ENCODE measurements around the gene OGFR. TPM values are rescaled to one million over a fixed set of nuclear protein-coding genes. Genes with fewer than 3 reads are reported as not detected.

Gene OGFR
- total RNA-seq, 1 donor from 2014 or later, result 56.5 TPM

DNA sequence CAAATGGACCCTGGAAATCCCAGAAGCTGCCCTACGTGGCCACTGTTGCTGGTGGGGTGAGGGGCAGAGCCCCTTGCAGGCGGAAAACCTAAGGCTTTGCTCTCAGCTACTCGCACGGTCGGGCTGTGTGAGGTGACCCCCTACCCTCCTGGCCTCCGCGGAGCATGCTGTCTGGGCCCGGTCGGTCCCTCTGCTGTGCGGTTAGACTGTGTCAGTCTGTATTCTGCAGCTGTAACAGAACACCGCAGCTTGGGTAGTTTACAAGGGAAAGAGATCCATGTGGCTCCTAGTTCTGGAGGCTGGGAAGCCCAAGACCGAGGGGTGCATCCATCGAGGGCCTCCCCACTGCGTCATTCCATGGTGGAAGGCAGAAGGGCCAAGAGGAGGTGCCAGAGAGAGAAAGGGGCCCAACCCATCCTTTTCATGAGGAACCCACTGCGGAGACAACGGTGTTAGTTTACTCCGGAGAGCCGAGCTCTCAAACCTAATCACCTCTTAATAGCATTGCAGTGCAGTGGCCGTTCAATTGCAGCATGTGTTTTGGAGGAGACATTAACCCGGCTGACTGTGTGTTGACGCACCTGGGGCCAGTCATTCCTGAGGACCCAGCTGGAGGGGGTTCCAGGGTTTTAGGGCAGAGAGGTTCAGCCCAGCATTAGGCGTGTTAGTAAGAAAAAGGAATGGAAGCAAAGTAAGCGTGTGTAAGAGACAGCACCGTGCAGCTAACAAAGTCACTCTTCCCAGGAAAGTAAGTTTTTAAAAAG lies 30.5 kb downstream of the OGFR start:
- Mint-ChIP-seq H3K27ac (peak overlapping the region; percentile 47), H3K4me3 (no peak overlapping the region), H3K4me1 (peaks cover 12% of the 10 kb centered on the region), H3K27me3 (ENCODE audit: low read depth) (no peaks in the 10 kb centered on the region), H3K9me3 (no peaks in the 10 kb centered on the region), H3K36me3 (peaks cover 36% of the 10 kb centered on the region)
- TF ChIP-seq, protein P1, sequence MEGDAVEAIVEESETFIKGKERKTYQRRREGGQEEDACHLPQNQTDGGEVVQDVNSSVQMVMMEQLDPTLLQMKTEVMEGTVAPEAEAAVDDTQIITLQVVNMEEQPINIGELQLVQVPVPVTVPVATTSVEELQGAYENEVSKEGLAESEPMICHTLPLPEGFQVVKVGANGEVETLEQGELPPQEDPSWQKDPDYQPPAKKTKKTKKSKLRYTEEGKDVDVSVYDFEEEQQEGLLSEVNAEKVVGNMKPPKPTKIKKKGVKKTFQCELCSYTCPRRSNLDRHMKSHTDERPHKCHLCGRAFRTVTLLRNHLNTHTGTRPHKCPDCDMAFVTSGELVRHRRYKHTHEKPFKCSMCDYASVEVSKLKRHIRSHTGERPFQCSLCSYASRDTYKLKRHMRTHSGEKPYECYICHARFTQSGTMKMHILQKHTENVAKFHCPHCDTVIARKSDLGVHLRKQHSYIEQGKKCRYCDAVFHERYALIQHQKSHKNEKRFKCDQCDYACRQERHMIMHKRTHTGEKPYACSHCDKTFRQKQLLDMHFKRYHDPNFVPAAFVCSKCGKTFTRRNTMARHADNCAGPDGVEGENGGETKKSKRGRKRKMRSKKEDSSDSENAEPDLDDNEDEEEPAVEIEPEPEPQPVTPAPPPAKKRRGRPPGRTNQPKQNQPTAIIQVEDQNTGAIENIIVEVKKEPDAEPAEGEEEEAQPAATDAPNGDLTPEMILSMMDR (IDR thresholded peaks at IDR 0.05; ENCODE audit: unreplicated experiment), result no peak
- DNase-seq (ENCODE audit: low spot score in 2 of 2, unreplicated experiment in 2 of 2), result no peak

DNA sequence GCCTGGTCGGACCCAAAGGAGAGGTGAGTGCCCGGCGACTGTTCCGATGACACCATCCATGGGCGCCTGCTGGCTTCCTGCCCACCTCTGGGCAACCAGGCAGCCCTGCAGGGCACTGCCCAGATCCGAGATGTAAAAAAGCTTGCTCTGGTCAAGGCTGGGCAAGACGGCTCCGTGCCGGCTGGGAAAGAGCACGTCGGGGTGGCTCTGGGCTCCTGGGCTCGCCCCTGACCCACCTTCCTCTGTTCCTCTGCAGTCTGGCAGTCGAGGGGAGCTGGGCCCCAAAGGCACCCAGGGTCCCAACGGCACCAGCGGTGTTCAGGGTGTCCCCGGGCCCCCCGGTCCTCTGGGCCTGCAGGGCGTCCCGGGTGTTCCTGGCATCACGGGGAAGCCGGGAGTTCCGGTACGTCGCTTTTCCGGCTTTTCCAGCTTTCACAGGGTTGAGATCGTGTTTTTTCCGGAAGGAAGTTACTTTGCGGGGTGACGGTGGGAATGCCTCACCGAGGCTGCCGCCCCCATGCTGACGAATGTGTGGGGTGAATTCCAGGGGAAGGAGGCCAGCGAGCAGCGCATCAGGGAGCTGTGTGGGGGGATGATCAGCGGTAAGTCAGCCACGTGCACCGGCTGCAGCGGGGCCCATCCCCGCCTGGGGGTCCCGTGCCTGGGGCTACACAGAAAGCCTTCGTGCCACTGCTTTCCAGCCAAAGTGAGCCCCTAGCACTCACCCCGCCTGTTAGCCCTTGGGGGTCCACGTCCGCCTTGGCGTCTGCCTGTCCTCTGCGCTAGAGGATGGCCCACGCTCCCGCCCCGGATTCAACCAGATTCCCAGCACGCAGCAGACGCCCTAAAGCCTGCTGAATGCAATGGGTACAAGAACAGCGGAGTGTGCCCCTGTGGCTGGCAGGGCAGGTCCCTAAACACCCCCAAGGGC lies 31.6 kb downstream of the OGFR start:
- Mint-ChIP-seq H3K36me3 (peaks cover 40% of the 10 kb centered on the region), H3K27ac (peak overlapping the region; percentile 43), H3K9me3 (no peaks in the 10 kb centered on the region), H3K27me3 (ENCODE audit: low read depth) (no peaks in the 10 kb centered on the region), H3K4me3 (no peak overlapping the region), H3K4me1 (peaks cover 12% of the 10 kb centered on the region)
- DNase-seq (ENCODE audit: low spot score in 2 of 2, unreplicated experiment in 2 of 2), result no peak
- TF ChIP-seq, protein P1 (IDR thresholded peaks at IDR 0.05; ENCODE audit: unreplicated experiment), result no peak

DNA sequence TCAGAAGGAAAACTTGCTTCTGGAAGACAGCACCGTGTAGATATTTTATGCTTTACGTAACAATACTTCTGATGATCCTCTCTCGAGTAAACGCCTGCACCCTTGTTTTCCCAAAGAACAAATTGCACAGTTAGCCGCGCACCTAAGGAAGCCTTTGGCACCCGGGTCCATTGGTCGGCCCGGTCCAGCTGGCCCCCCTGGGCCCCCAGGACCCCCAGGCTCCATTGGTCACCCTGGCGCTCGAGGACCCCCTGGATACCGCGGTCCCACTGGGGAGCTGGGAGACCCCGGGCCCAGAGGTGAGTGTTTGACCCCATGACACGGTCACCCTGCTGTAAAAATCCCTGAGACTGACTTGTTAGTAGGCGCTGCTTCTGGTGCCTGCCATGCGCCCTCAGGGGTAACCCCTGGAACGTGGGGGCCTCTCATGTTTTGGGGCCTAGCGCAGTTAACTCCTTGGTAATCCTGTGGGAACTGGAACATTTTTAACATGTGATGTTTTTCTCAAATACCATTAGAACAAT lies 32.4 kb downstream of the OGFR start:
- no peak for DNase-seq (ENCODE audit: low spot score in 2 of 2, unreplicated experiment in 2 of 2)
- H3K27ac Mint-ChIP-seq, result no peak overlapping the region
- peaks cover 41% of the 10 kb centered on the region for H3K36me3 Mint-ChIP-seq
- H3K4me1 Mint-ChIP-seq, result peaks cover 8% of the 10 kb centered on the region
- H3K27me3 Mint-ChIP-seq (ENCODE audit: low read depth), result no peaks in the 10 kb centered on the region
- H3K4me3 Mint-ChIP-seq, result no peak overlapping the region
- TF ChIP-seq, protein P1 (IDR thresholded peaks at IDR 0.05; ENCODE audit: unreplicated experiment), result no peak
- no peaks in the 10 kb centered on the region for H3K9me3 Mint-ChIP-seq

DNA sequence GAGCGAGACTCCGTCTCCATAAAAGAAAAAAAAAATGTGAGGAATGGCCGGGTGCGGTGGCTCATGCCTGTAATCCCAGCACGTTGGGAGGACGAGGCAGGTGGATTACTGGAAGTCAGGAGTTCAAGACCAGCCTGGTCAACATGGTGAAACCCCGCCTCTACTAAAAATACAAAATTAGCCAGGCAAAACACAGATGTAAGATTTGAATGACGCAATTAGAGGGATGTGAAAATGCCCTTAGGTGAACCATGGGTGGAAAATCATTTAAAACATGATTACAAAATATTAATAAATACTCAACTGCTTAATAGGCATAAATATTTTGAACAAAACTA lies 33.1 kb downstream of the OGFR start:
- TF ChIP-seq, protein P1 (IDR thresholded peaks at IDR 0.05; ENCODE audit: unreplicated experiment), result no peak
- Mint-ChIP-seq H3K27me3 (ENCODE audit: low read depth) (no peaks in the 10 kb centered on the region), H3K9me3 (no peaks in the 10 kb centered on the region), H3K36me3 (peaks cover 39% of the 10 kb centered on the region), H3K4me3 (no peak overlapping the region), H3K4me1 (peaks cover 6% of the 10 kb centered on the region), H3K27ac (no peak overlapping the region)
- no peak for DNase-seq (ENCODE audit: low spot score in 2 of 2, unreplicated experiment in 2 of 2)

DNA sequence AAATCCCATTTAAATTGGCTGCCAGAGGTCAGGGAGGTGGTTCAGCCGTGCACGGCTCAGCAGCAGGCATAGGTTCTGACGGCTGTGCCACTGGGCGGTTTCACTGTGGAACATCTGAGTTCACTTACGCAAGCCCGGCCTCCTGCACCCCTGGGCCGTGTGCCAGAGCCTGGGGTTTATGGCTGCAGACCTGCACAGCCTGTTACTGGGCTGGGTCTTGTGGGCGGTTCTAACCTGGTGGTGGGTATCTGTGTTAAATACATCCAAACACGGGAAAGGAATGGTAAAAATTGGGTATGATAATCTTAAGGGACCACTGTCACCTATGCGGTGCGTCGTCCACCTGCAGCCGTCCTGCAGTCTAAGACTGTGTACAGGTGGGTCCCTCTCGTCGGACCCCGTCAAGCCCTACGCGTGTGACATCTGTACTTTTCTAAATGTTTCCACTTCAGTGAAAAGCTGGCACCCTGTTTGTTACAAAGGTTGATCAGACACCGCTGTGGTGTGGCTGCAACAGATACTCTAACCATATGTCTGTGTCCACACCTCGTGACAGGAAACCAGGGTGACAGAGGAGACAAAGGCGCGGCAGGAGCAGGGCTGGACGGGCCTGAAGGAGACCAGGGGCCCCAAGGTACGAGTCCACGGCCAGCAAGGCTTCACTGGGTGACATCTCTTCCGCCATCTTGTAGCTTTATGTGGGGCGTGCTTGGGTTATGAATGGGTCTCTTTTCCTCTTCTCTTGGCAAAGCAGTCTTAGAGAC lies 33.7 kb downstream of the OGFR start:
- Mint-ChIP-seq H3K27me3 (ENCODE audit: low read depth) (no peaks in the 10 kb centered on the region), H3K4me1 (peaks cover 6% of the 10 kb centered on the region), H3K27ac (no peak overlapping the region), H3K4me3 (no peak overlapping the region), H3K36me3 (peaks cover 35% of the 10 kb centered on the region), H3K9me3 (no peaks in the 10 kb centered on the region)
- TF ChIP-seq, protein P1 (IDR thresholded peaks at IDR 0.05; ENCODE audit: unreplicated experiment), result no peak
- DNase-seq (ENCODE audit: low spot score in 2 of 2, unreplicated experiment in 2 of 2), result no peak
